Heart right ventricle (tissue), 16 donors: Measurements from ENCODE around the gene E4F1. TPM values are rescaled to one million over a fixed set of nuclear protein-coding genes. Genes with fewer than 3 reads are reported as not detected.

Experiments used
- ATAC-seq, 8 donors: fragments of 200-7000 bp; cut with Tn5 transposase; one replicate each; pipeline ENCODE4 v1.9.1; 2020; ENCODE audit warnings: mild to moderate bottlenecking in 8 of 8, moderate library complexity in 8 of 8, moderate number of reproducible peaks in 1 of 8
- DNase-seq, 2 donors: peaks; one replicate each; pipeline ENCODE4 v3.0.0-alpha.2; 2020
- H3K27ac ChIP-seq, 10 donors: fragments of 200-600 bp; sonication (generic) in 2 of 10; one replicate each; pipeline versions ENCODE4 v1.5.0 to v1.8.0; 2020 to 2022; ENCODE audit warnings: mild to moderate bottlenecking in 3 of 10
- H3K27me3 ChIP-seq, 7 donors: fragments of 200-600 bp; one replicate each; pipeline ENCODE4 v1.8.0; 2021 to 2022; ENCODE audit warnings: mild to moderate bottlenecking in 2 of 7
- H3K36me3 ChIP-seq, 9 donors: fragments of 200-600 bp; sonication (generic) in 1 of 9; one replicate each; pipeline versions ENCODE4 v1.5.0 to v1.8.0; 2020 to 2022; ENCODE audit warnings: mild to moderate bottlenecking in 2 of 9
- H3K4me1 ChIP-seq, 9 donors: fragments of 200-600 bp; sonication (generic) in 1 of 9; one replicate each; pipeline versions ENCODE4 v1.5.0 to v1.8.0; 2020 to 2022; ENCODE audit warnings: mild to moderate bottlenecking in 4 of 9
- H3K4me3 ChIP-seq, 10 donors: fragments of 200-600 bp; sonication (generic) in 2 of 10; one replicate each; pipeline versions ENCODE4 v1.5.0 to v1.8.0; 2020 to 2022; ENCODE audit warnings: mild to moderate bottlenecking in 7 of 10, moderate library complexity in 2 of 10
- H3K9me3 ChIP-seq, 11 donors: fragments of 200-600 bp in 10 of 11; sonication (generic) in 2 of 11; one replicate each; pipeline versions ENCODE4 v1.5.0 to v1.8.0; 2013 to 2022; ENCODE audit warnings: mild to moderate bottlenecking in 2 of 11, control low read depth in 1 of 11, moderate library complexity in 1 of 11
- CTCF ChIP-seq, 9 donors: fragments of 200-600 bp; sonication (generic) in 2 of 9; IDR thresholded peaks; one replicate each; pipeline versions ENCODE4 v1.5.0 to v1.8.0; 2021 to 2022; ENCODE audit warnings: antibody characterized with exemption in 9 of 9, mild to moderate bottlenecking in 5 of 9, moderate library complexity in 1 of 9
- WGBS, 2 donors: extraction: QIAGEN DNeasy Blood & Tissue Kit; methylation state at CpG; one replicate each; pipeline ENCODE4 v1.1.7; 2013; ENCODE audit warnings: inconsistent platforms in 1 of 2; 5-methylcytosine and 5-hydroxymethylcytosine counted together
- intact Hi-C, 10 donors: fragments of 100-400 bp; cut with DNase I; formaldehyde crosslinking; loops; one replicate each; pipeline versions ENCODE4 v1.11.1 to v1.14.2; 2022
- polyA plus RNA-seq, 2 donors: library from polyadenylated mRNA; stranded (reverse); fragments of 200-250 nt; gene quantifications; one replicate each; pipeline ENCODE4 v1.2.3, GENCODE V29; 2013
- total RNA-seq, 10 donors: library from RNA; stranded (reverse); fragmentation: NEBNext Ultra II Directional in 3 of 10; extraction: Animal tissue kit (Norgen Biotek cat#: 25700) in 3 of 10; gene quantifications; one replicate each; pipeline versions ENCODE4 v1.2.1 to v1.2.4, GENCODE V29; 2021 to 2023
- donor health status: Arrhythmogenic right ventricular cardiomyopathy.
- donor health status: ischemic (EF 13 %, LVEDD 7.1; RV severe dilation, severe dysfunction).
- donor health status: healthy with polysubstance abuse.
- donor health status: DM: no; HTN: yes; CAD: no.
- donor health status: DM: no; HTN: no; CAD: no.
- donor health status: ischemic (EF 25% LVEDD 6.9; RV normal size, moderate dysfunction).
- donor health status: ischemic (EF 25% LVEDD 5.7; RV mildly dilated, moderate dysfunction).
- donor health status: healthy.
- donor health status: DM: yes; HTN: yes; CAD: no.
- donor health status: Ischemic cardiomyopathy.
- donor health status: ischemic (EF 35%, LVEDD 5.7; RV mildly dilated, moderate dysfunction).
- donor health status: nonischemic (EF 11% LVEDD 7.7; RV severe dilation, severe dysfunction).
- donor health status: DM: yes; HTN: yes; CAD: no.
- donor health status: PGD.
- donor health status: ischemic (EF 29% LVEDD 5.4; RV normal size, mild dysfunction).
- donor health status: nonischemic (EF 23%, LVEDD 6.1; RV moderate dilation, normal function).

E4F1 gene
- total and polyA plus RNA-seq, 12 donors = 8.4 to 34.8 (median 10.9) TPM

GRCh38 chr16:2267913-2268666 lies 44.7 kb downstream of the E4F1 start, which contains the start of gene RNPS1:
RNPS1 (minus strand) TSS chr16:2268126; CDS start chr16:2264643, 3,483 bp downstream.
- peak within 1 kb of the TSS; percentile 53 to 97 (median 87) for H3K4me3 ChIP-seq
- no peaks in the 10 kb centered on the region for H3K9me3 ChIP-seq
- ATAC-seq (peak; percentile 95 to 99 (median 98)), DNase-seq (peak; percentile 96 to 97)
- peaks cover 7 to 46% (median 40%) of the 10 kb centered on the region in 9 donors for H3K4me1 ChIP-seq
- H3K27ac ChIP-seq = peak within 1 kb of the TSS; percentile 80 to 100 (median 98)
- WGBS, 2 donors = 0% methylated on average over 87 to 88 of the region's 88 CpGs
- intact Hi-C loops = loop anchor here in 1 of 10 donors (5.0 kb wide), 1 partner anchor 159 kb away; the partner anchor contains the start of gene CCNF
- peaks cover 0 to 31% (median 9%) of the 10 kb centered on the region in 9 donors for H3K36me3 ChIP-seq
- H3K27me3 ChIP-seq = no peaks in the 10 kb centered on the region
- no peak for TF ChIP-seq CTCF (IDR thresholded peaks at IDR 0.05)

GRCh38 chr16:2270070-2270462 lies 46.7 kb downstream of the E4F1 start:
- H3K27me3 ChIP-seq = no peaks in the 10 kb centered on the region
- no peak for TF ChIP-seq CTCF (IDR thresholded peaks at IDR 0.05)
- peaks cover 0 to 11% (median 0%) of the 10 kb centered on the region in 9 donors for H3K36me3 ChIP-seq
- DNase-seq (no peak), ATAC-seq (no peak)
- WGBS, 2 donors = 87 to 90% methylated on average over 9 of the region's 9 CpGs
- peaks cover 7 to 39% (median 38%) of the 10 kb centered on the region in 9 donors for H3K4me1 ChIP-seq
- intact Hi-C loops = loop anchor here in 1 of 10 donors (10.0 kb wide), 1 partner anchor 65 kb away; no protein-coding TSS in a partner anchor
- H3K9me3 ChIP-seq = no peaks in the 10 kb centered on the region
- peak overlapping the region in 1 of 10 donors; percentile 88 for H3K4me3 ChIP-seq
- H3K27ac ChIP-seq = no peak overlapping the region

- no peak for TF ChIP-seq CTCF (IDR thresholded peaks at IDR 0.05)
- Histone ChIP-seq H3K27me3 (no peaks in the 10 kb centered on the region), H3K9me3 (no peaks in the 10 kb centered on the region), H3K4me1 (peaks cover 7 to 32% (median 30%) of the 10 kb centered on the region in 9 donors), H3K27ac (no peak overlapping the region), H3K4me3 (no peak overlapping the region), H3K36me3 (peaks cover 0 to 3% (median 0%) of the 10 kb centered on the region in 9 donors)
- no peak for DNase-seq
- intact Hi-C loops = loop anchor here in 1 of 10 donors (10.0 kb wide), 1 partner anchor 64 kb away; no protein-coding TSS in a partner anchor
- no peak for ATAC-seq
- WGBS, 2 donors = 85 to 93% methylated on average over 15 of the region's 15 CpGs
Observed at GRCh38 chr16:2270588-2271470, 47.4 kb downstream of the E4F1 start.
